Naive thymus-derived CD4-positive, alpha-beta T cell (primary cell): ENCODE results near the gene CCDC170. TPM values are rescaled to one million over a fixed set of nuclear protein-coding genes. Genes with fewer than 3 reads are reported as not detected.

Experiments
- ATAC-seq: fragments of 150-1000 bp; cut with Tn5 transposase; 2 replicates; pipeline ENCODE4 v1.10.0; 2021; ENCODE audit warnings: mild to moderate bottlenecking, moderate library complexity
- CTCF ChIA-PET: fragments of 350-600 bp; sonication (Branson Sonifier 250); formaldehyde crosslinking; loops from one replicate; lab custom pipeline; 2021; ENCODE audit warnings: antibody characterized with exemption; lab: Charles Lee
- POLR2A ChIA-PET: fragments of 350-600 bp; sonication (Branson Sonifier 250); formaldehyde crosslinking; loops from one replicate; lab custom pipeline; 2021; ENCODE audit warnings: antibody characterized with exemption, inconsistent platforms; lab: Charles Lee
- DNase-seq, 9 donors: peaks; one replicate each; pipeline versions ENCODE4 v3.0.0 to v3.0.0-alpha.2; 2020 to 2022; ENCODE audit warnings: mixed read lengths in 1 of 9
- H3K27ac ChIP-seq: one replicate; pipeline ENCODE4 v1.7.0; 2013; ENCODE audit warnings: mild to moderate bottlenecking, low read depth, low read length, moderate library complexity
- H3K27me3 ChIP-seq, 2 donors: one replicate each; pipeline ENCODE4 v1.7.0; 2013; ENCODE audit warnings: low read length in 2 of 2, mild to moderate bottlenecking in 2 of 2, moderate library complexity in 2 of 2; ENCODE audit not compliant: control insufficient read depth in 2 of 2, insufficient read depth in 2 of 2
- H3K36me3 ChIP-seq, 3 experiments: 1 replicate in 2 of 3; 2 replicates in 1 of 3; pipeline ENCODE4 v1.7.0; 2013; ENCODE audit warnings: low read length in 3 of 3, mild to moderate bottlenecking in 3 of 3, moderate library complexity in 1 of 3; ENCODE audit not compliant: insufficient read depth in 3 of 3, control insufficient read depth in 2 of 3
- H3K4me1 ChIP-seq, 2 donors: one replicate each; pipeline ENCODE4 v1.7.0; 2013; ENCODE audit warnings: low read length in 2 of 2, mild to moderate bottlenecking in 2 of 2, moderate library complexity in 1 of 2; ENCODE audit not compliant: control insufficient read depth in 2 of 2, insufficient read depth in 2 of 2
- H3K4me3 ChIP-seq: 2 replicates; pipeline ENCODE4 v1.7.0; 2013; ENCODE audit warnings: mild to moderate bottlenecking, low read length
- H3K9me3 ChIP-seq, 3 experiments: 1 replicate in 2 of 3; 2 replicates in 1 of 3; pipeline ENCODE4 v1.7.0; 2013; ENCODE audit warnings: low read length in 3 of 3; ENCODE audit not compliant: control insufficient read depth in 2 of 3
- H3K27ac Mint-ChIP-seq, 9 donors: one replicate each; pipeline ENCODE4 v1.8.0; 2020 to 2022; ENCODE audit warnings: mixed read lengths in 9 of 9, mild to moderate bottlenecking in 8 of 9, moderate library complexity in 5 of 9, inconsistent platforms in 2 of 9
- H3K27me3 Mint-ChIP-seq, 5 donors: one replicate each; pipeline ENCODE4 v1.8.0; 2021 to 2022; ENCODE audit warnings: mixed read lengths in 5 of 5, mild to moderate bottlenecking in 1 of 5
- H3K36me3 Mint-ChIP-seq, 5 donors: one replicate each; pipeline ENCODE4 v1.8.0; 2020 to 2022; ENCODE audit warnings: mixed read lengths in 5 of 5, mild to moderate bottlenecking in 3 of 5, inconsistent platforms in 1 of 5
- H3K4me1 Mint-ChIP-seq, 7 donors: one replicate each; pipeline ENCODE4 v1.8.0; 2020 to 2022; ENCODE audit warnings: mixed read lengths in 7 of 7, mild to moderate bottlenecking in 3 of 7, inconsistent platforms in 1 of 7
- H3K4me3 Mint-ChIP-seq, 10 donors: one replicate each; pipeline ENCODE4 v1.8.0; 2020 to 2022; ENCODE audit warnings: mild to moderate bottlenecking in 10 of 10, mixed read lengths in 10 of 10, moderate library complexity in 6 of 10, inconsistent platforms in 2 of 10
- H3K9me3 Mint-ChIP-seq, 11 donors: one replicate each; pipeline ENCODE4 v1.8.0; 2020 to 2022; ENCODE audit warnings: mixed read lengths in 11 of 11, mild to moderate bottlenecking in 4 of 11, inconsistent platforms in 1 of 11, moderate library complexity in 1 of 11
- intact Hi-C, 2 donors: fragments of 100-400 bp; cut with micrococcal nuclease; formaldehyde crosslinking; loops; one replicate each; pipeline ENCODE4 v1.15.1; 2023
- polyA plus RNA-seq, 2 donors: library from polyadenylated mRNA; unstranded; fragments of 300-500 nt; fragmentation: Illumina TruSeq; gene quantifications; one replicate each; pipeline ENCODE4 v1.2.3, GENCODE V29; 2021
- total RNA-seq, 6 experiments: library from RNA in 5 of 6; stranded (reverse) in 5 of 6; gene quantifications; 1 replicate in 5 of 6; 2 replicates in 1 of 6; pipeline ENCODE4 v1.2.3 and lab custom pipeline; 2021 to 2026

Gene CCDC170
- total and polyA plus RNA-seq, 7 experiments from 2014 or later: 0.56 TPM; not detected in 5

GRCh38 chr6:151618717-151619116 lies 124.9 kb downstream of the CCDC170 start:
- intact Hi-C loops: no loop called here
- H3K27me3 ChIP-seq: no peaks in the 10 kb centered on the region
- ATAC-seq (no peak), DNase-seq (no peak)
- H3K27ac ChIP-seq: no peak overlapping the region
- no peaks in the 10 kb centered on the region for H3K4me1 ChIP-seq
- Mint-ChIP-seq H3K27ac (no peak overlapping the region), H3K4me1 (no peaks in the 10 kb centered on the region), H3K4me3 (no peak overlapping the region), H3K36me3 (no peaks in the 10 kb centered on the region), H3K27me3 (peaks cover 0 to 26% (median 11%) of the 10 kb centered on the region in 5 donors), H3K9me3 (peaks cover 0 to 10% (median 0%) of the 10 kb centered on the region in 11 donors)
- no peak overlapping the region for H3K4me3 ChIP-seq
- POLR2A ChIA-PET: no interaction called here
- no peaks in the 10 kb centered on the region for H3K9me3 ChIP-seq
- CTCF ChIA-PET: no interaction called here
- H3K36me3 ChIP-seq: no peaks in the 10 kb centered on the region

- CTCF ChIA-PET: no interaction called here
- DNase-seq (no peak), ATAC-seq (no peak)
- intact Hi-C loops: no loop called here
- Histone ChIP-seq H3K4me3 (no peak overlapping the region), H3K27me3 (no peaks in the 10 kb centered on the region), H3K9me3 (no peaks in the 10 kb centered on the region), H3K4me1 (no peaks in the 10 kb centered on the region), H3K27ac (no peak overlapping the region), H3K36me3 (no peaks in the 10 kb centered on the region)
- Mint-ChIP-seq H3K27ac (no peak overlapping the region), H3K4me1 (no peaks in the 10 kb centered on the region), H3K36me3 (no peaks in the 10 kb centered on the region), H3K4me3 (no peak overlapping the region), H3K27me3 (peaks cover 0 to 15% (median 5%) of the 10 kb centered on the region in 5 donors), H3K9me3 (peaks cover 0 to 6% (median 0%) of the 10 kb centered on the region in 11 donors)
- POLR2A ChIA-PET: no interaction called here
These were observed 126.4 kb downstream of the CCDC170 start for GRCh38 chr6:151620179-151620578.

GRCh38 chr6:151624071-151624470 lies 130.3 kb downstream of the CCDC170 start:
- no peaks in the 10 kb centered on the region for H3K4me1 ChIP-seq
- Mint-ChIP-seq H3K36me3 (no peaks in the 10 kb centered on the region), H3K4me3 (no peak overlapping the region), H3K4me1 (peaks cover 0 to 4% (median 0%) of the 10 kb centered on the region in 7 donors), H3K9me3 (no peaks in the 10 kb centered on the region), H3K27ac (no peak overlapping the region), H3K27me3 (peaks cover 0 to 4% (median 0%) of the 10 kb centered on the region in 5 donors)
- H3K27ac ChIP-seq: no peak overlapping the region
- no peaks in the 10 kb centered on the region for H3K9me3 ChIP-seq
- DNase-seq (no peak), ATAC-seq (no peak)
- intact Hi-C loops: no loop called here
- ChIA-PET POLR2A (no interaction called here), CTCF (no interaction called here)
- no peaks in the 10 kb centered on the region for H3K27me3 ChIP-seq
- no peak overlapping the region for H3K4me3 ChIP-seq
- no peaks in the 10 kb centered on the region for H3K36me3 ChIP-seq

GRCh38 chr6:151624481-151624880 lies 130.7 kb downstream of the CCDC170 start:
- Mint-ChIP-seq H3K4me1 (peaks cover 0 to 4% (median 0%) of the 10 kb centered on the region in 7 donors), H3K27ac (no peak overlapping the region), H3K27me3 (peaks cover 0 to 4% (median 0%) of the 10 kb centered on the region in 5 donors), H3K9me3 (no peaks in the 10 kb centered on the region), H3K4me3 (no peak overlapping the region), H3K36me3 (no peaks in the 10 kb centered on the region)
- Histone ChIP-seq H3K4me1 (no peaks in the 10 kb centered on the region), H3K36me3 (no peaks in the 10 kb centered on the region), H3K9me3 (no peaks in the 10 kb centered on the region), H3K27ac (no peak overlapping the region), H3K27me3 (no peaks in the 10 kb centered on the region), H3K4me3 (no peak overlapping the region)
- CTCF ChIA-PET: no interaction called here
- DNase-seq: no peak
- intact Hi-C loops: no loop called here
- POLR2A ChIA-PET: no interaction called here
- no peak for ATAC-seq

- CTCF ChIA-PET: no interaction called here
- intact Hi-C loops: no loop called here
- peaks cover 0 to 5% (median 0%) of the 10 kb centered on the region in 5 donors for H3K27me3 Mint-ChIP-seq
- ATAC-seq (no peak), DNase-seq (no peak)
- H3K4me1 Mint-ChIP-seq: peaks cover 0 to 4% (median 0%) of the 10 kb centered on the region in 7 donors
- H3K27ac ChIP-seq: no peak overlapping the region
- no peaks in the 10 kb centered on the region for H3K36me3 Mint-ChIP-seq
- POLR2A ChIA-PET: no interaction called here
- no peaks in the 10 kb centered on the region for H3K27me3 ChIP-seq
- H3K36me3 ChIP-seq: no peaks in the 10 kb centered on the region
- H3K9me3 ChIP-seq: no peaks in the 10 kb centered on the region
- H3K27ac Mint-ChIP-seq: no peak overlapping the region
- no peaks in the 10 kb centered on the region for H3K9me3 Mint-ChIP-seq
- no peak overlapping the region for H3K4me3 Mint-ChIP-seq
- H3K4me3 ChIP-seq: no peak overlapping the region
- no peaks in the 10 kb centered on the region for H3K4me1 ChIP-seq
These were observed 131.2 kb downstream of the CCDC170 start for GRCh38 chr6:151624900-151625536.

GRCh38 chr6:151627689-151628444 lies 134.1 kb downstream of the CCDC170 start:
- CTCF ChIA-PET: no interaction called here
- H3K27me3 ChIP-seq: no peaks in the 10 kb centered on the region
- H3K4me1 ChIP-seq: no peaks in the 10 kb centered on the region
- H3K9me3 Mint-ChIP-seq: no peaks in the 10 kb centered on the region
- peaks cover 0 to 12% (median 3%) of the 10 kb centered on the region in 5 donors for H3K27me3 Mint-ChIP-seq
- no peak overlapping the region for H3K27ac ChIP-seq
- intact Hi-C loops: no loop called here
- POLR2A ChIA-PET: no interaction called here
- H3K36me3 Mint-ChIP-seq: no peaks in the 10 kb centered on the region
- peaks cover 0 to 4% (median 0%) of the 10 kb centered on the region in 7 donors for H3K4me1 Mint-ChIP-seq
- ATAC-seq: no peak
- DNase-seq: no peak
- H3K36me3 ChIP-seq: no peaks in the 10 kb centered on the region
- no peaks in the 10 kb centered on the region for H3K9me3 ChIP-seq
- no peak overlapping the region for H3K4me3 ChIP-seq
- no peak overlapping the region for H3K4me3 Mint-ChIP-seq
- no peak overlapping the region for H3K27ac Mint-ChIP-seq
